ENCODE results near the gene ZG16.

- TF ChIP-seq CTCF (conservative IDR thresholded peaks at IDR 0.05; ENCODE audit: low read depth in 2 of 2) = no peak
- TF ChIP-seq POLR2AphosphoS5 (IDR thresholded peaks at IDR 0.05; ENCODE audit: low read depth) = no peak
- no peak for TF ChIP-seq REST (IDR thresholded peaks at IDR 0.05; ENCODE audit: unreplicated experiment)
- no peak for TF ChIP-seq CREB1 (CRISPR knock-in tag; IDR thresholded peaks at IDR 0.05; ENCODE audit: low read depth)
- no peak for TF ChIP-seq EZH2phosphoT487 (IDR thresholded peaks at IDR 0.05; ENCODE audit: unreplicated experiment)
- TF ChIP-seq EZH2 (IDR thresholded peaks at IDR 0.05; ENCODE audit: low read depth, unreplicated experiment) = no peak
Observed at GRCh38 chr16:29753516-29753915, 24.5 kb upstream of the ZG16 start.

All from GM23338 (cell line).